ENCODE measurements around the gene SH3GLB2.
"Not testable (repeated sequence)": the region's sequence is repeated elsewhere in the genome, so short reads cannot be mapped to it uniquely, and the experiment has no call there.

The SH3GLB2 gene

DNA sequence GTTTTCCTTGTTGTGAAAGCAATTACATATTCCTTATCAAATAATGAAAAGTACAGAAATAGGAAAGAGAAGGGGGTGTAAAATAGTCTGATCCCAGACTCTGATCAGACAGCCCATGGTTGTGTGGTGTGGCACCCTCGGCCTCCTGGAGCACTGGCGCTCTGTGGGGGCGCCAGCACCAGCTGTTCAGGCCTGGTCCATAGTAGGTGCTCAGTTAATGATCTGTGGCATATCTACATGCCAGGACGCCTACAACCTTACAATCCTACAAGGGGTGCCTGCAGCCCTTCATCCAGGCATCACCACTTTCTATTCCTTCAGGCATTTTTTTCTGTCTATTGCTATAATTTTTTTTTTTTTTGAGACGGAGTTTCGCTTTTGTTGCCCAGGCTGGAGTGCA lies 24.9 kb upstream of the SH3GLB2 start:
- no peak for DNase-seq

DNA sequence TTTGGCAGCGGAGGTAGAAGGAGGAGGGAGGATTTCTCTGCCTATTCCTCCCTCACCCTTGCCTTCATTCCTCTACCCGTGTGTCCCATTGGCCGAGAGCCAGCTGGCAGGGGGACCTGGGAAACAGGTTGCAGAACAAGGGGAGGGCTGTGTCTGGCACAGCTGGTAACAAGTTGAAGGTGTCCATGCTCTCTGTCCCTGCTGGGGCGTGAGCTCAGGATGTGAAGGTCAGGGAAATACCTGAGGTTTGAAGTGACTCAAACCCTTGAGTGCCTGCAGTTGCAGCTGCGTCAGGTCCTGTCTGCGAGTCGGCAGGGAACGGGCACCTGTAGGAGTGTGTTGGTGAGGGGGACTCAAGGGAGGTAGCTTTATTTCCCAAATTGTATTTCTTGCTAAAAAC lies 24.5 kb upstream of the SH3GLB2 start:
- DNase-seq: no peak

DNA sequence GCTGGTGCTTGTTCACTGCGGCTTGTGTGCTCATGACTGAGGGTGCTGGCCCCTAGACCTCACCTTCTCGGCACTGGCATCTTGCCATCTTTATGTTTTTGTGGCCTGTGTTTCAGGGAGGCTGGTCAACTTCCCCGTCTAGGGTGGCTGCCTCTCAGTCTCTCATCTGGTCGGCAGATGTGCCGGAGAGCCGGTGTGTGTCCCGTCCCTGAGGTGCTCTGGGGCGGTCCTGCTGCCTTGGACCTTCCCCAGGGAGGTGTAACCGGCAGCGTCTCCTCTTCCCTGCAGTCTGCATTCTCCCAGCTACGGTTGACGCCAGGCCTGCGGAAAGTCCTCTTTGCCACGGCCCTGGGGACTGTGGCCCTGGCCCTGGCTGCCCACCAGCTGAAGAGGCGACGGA lies 13.9 kb upstream of the SH3GLB2 start:
- DNase-seq: no peak

DNA sequence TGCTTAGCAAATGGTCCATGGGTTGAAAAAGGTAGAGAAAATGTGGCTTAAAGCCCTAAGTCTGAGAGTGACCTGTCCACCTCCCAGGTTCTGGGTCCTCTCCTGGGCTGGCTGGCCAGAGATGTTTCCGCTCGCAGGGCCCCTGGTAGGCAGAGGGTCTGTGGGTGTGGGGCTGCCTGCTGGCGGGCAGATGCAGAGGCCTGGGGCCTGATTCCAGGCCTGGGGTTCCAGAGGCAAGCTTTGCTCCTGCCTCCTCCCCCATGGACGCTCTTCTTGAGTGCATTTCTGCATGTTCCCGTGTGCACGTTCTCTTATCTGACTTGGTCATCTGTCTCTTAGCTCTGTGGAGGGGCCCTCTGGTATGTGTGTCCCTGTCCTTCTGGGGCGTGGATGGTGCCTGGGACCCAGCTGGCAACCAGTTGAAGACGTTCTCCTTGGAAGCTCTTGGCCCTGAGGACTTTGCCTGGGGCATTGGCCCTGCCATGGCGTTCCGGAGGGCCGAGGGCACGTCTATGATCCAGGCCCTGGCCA lies 12.0 kb upstream of the SH3GLB2 start:
- DNase-seq: no peak

DNA sequence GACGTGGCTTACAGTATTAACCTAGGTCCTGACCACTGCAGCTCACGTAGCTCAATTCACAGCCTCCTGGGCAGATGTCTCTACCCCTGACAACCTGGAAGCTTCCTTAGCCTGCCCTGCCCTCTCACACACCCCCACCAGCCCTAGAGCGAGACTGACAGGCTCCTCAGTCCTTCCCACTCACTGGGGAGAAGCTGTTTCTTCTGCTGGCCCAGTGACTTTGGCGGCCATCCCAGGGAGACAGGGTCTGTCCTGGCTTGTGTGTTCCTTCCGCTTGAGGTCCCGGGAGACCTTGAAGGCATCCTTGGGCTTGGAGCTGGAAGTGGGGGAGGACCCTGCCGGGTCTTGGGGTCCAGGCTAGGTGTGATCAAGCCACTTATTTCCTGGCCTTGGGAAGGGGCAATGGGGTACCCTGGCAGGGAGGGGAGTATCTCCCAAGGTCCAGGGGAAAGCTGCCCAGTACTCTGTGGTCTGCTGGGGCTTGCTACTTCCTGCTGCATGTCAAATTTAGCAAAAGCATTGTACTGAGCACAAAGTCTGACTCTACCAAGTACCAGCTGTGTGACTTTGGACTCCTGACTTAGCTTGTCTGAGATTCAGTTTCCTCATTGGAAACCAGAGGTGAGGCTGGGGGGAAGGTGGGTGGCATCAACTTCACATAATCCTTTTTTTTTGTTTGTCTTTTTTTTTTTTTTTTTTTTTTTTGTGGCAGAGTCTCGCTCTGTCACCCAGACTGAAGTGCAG lies 10.2 kb upstream of the SH3GLB2 start:
- no peak for DNase-seq

DNA sequence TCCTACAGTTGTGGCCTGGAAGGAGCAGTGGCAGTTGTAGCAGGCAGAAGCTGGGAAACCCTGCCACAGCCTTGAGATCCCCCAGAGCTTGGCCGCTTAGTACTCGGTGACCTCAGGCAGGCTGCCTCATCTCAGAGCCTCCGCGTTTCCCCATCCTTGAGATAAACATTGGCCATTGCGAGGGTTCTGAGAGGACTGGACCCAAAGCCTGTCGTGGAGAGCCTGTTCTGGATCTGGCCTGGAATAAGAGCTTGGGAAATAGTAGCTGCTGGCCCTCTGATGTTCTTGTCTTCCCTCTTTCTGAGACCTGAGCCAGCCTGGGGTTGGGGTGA lies 9.6 kb upstream of the SH3GLB2 start:
- no peak for DNase-seq

DNA sequence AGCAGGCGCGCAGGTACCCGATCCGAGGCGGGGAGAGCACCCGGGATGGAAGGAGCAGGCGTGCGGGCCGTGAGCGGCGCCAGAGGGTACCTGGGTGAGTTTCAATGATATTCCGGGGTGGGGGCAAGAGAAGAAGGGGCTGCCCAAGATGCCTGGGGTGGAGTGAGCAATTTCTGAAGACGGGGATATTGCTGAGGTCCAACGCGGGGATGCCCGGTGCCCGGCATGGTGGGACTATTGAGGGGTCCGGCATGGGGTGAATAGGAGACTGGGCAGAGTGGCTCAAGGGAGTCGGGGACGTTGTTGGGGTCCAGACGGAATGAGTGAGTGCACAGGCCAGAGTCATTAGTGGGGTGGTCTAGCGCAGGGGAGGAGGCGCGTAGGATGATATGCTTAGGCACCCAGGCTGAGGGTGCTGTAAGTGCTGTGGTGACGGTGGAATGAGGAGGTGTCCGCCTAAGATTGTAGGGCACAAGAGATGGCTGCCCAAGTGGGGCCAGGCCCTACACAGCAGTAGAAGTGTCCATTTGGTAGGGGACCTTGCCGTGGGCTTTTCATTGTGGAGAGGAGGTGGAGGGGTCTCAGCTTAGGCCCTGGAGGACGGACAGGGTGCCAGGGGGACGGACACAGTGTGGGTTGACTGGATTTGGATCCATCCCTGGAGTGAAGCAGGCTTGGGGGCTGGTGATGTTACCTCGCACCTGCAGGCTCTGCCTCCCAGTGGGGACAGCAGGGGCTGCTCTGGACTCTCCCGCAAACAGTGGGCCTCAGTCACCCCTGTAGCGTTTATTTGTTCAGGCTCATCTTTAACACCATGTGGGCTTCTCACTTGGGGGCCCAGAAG lies 9.0 kb upstream of the SH3GLB2 start:
- DNase-seq: no peak

DNA sequence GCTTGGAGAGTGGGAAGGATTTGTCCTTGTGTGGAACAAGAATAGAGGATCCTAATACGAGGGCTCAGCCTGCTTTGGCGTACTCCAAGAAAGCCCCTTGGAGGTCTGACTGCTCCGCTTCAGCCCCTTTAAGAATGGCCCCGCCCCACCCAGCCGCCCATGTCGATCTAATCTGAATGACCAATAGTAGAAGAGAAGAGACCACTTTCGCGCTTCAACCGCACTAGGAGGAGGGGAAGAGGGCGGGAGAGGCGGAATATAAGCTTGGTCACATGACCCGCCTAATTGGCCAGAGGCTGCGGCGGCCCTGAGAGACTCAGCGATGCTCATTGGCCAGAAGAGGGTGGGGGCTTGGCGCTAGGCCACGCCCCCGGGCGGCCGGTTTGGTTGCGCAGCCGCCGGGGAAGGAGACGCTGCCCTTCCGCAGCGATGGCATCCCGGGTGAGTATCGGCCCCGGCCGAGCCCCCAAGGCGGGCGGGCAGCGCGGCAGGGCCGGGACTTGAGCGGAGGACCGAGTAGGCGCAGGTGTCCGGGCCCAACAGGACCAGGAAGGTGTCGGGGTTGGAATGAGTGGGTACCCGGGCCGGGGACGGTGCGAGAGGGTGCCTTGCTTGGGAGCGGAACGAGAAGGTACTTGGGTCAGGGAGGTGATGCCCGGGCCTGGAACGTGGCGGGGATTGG lies 8.3 kb upstream of the SH3GLB2 start, which contains the start of gene MIGA2:
Gene MIGA2, plus strand, starts transcription at position 386 of the 682 bp plus-strand sequence. CDS start 3,969 bp downstream, outside the sequence.
- DNase-seq: peak; percentile 81

DNA sequence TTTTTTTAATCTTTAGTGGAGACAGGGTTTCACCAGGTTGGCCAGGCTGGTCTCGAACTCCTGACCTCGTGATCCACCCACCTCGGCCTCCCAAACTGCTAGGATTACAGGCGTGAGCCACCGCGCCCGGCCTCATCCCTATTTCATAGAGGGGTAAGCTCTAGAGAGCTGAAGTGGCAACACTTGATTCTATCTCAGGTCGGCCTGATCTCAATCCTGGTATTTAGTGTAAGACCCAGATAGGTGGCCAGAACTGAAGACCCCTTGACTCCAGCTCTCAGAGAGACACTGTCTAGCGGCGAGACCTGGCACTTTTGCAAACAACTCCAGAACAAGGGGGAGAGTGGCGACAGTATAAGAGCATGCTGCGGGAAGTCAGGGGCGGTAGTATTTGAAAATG lies 7.7 kb upstream of the SH3GLB2 start:
- DNase-seq: not testable (repeated sequence)

DNA sequence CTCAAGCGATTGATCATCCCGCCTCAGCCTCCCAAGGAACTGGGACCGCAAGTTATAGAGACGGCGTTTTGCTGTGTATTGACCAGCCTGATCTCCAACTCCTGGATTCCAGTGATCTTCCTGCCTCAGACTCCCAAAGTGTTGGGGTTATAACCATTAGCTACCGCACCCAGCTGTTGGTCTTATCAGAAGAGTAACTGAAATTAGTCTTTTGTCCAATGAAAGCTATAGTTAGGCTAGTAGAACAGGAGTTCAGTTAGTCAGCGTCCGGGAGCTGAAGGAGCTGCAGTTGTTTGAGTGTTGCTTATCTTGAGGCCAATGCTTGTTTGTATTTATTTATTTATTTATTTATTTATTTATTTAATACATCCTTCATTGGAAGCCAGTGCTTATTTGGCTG lies 5.1 kb upstream of the SH3GLB2 start:
- no peak for DNase-seq

DNA sequence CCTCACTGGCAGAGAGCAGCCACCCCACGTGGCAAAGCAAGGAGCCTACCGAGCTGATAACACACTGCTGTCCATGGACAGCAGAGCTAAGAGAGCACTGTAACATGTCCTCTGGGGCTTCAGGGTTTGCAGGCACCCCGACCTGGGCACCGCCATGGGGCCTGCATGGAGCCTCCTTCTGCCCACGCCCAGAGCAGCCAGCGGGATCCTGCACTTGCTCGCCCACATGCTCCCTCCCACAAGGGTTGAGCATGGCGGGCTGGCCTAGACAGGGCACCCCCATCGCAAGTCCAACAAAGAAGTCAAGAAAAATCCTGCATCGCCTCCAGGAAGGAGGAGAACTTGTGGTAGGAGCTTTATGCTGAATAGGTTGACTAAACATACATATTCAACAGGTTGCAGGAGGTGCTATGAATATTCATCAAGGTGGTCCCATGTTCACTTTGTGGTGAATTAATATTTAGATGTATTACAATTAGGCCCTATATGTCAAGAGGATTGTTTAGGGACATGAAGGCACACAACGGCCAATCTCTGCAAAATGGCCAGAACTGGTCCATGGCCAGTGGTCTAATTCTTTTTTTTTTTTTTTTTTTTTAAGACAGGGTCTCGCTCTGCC lies 4.5 kb upstream of the SH3GLB2 start:
- DNase-seq: no peak

DNA sequence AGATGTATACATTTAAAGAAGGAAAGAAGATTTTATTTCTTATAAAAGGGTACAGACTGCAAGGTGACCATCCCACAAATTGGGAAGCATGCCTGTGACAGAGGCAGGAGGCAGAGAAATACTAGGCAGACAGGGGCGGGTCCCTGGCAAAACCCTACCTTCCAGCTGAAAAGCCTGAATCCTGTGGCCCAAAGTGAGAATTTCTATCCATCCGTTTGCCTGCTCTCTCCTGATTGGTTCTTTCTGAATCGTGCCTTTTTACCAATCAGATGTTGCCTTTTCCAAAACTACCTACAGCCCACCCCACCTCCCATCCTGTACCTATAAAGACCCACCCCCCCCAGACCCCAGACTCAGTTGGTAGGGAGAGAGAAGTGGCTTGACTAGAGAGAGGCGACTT lies 3.4 kb upstream of the SH3GLB2 start:
- no peak for DNase-seq

DNA sequence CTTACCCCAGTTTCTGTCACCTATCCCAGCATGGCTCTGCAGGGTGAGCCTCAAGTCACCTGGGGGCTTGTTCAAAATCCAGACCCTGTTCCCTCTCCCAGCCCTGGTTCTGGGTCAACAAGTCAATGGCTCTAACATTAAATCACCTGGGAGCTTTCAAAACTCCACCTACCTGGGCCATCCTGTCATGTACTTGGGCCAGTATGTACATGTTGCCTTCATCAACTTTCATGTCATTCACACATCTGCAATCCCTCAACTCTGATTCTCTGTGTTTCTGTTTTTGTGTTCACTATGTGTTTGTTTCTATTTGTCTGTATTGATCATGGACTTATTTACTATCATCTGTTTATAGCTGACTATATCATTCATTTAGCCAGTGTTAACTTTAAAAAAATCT lies 2.1 kb upstream of the SH3GLB2 start:
- DNase-seq: no peak

DNA sequence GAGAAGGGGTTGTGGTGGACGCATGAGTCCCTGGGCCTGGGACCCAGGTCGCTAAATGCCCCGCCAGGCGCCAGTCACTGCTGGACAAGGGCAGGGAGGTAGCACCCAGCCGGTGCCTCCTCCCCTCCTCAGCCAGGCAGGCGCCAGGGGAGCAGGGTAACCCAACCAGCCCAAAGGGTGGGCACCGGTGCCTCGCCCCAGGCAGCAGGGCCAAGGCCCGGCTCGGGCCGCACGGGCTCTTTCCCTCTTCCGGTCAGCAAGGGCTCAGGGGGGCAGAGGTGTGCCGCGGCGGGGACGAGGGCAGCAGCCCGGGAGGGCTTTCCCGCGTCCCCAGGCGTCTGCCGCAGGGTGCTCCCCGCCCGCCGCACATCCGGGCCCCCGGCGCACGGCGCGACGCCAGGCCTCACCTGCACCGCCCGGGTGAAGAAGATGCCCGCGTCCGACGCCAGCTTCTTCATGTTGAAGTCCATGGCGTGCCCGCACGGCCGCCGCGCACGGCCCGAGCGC lies 393 bp downstream of the SH3GLB2 start:
- peak; percentile 65 for DNase-seq

DNA sequence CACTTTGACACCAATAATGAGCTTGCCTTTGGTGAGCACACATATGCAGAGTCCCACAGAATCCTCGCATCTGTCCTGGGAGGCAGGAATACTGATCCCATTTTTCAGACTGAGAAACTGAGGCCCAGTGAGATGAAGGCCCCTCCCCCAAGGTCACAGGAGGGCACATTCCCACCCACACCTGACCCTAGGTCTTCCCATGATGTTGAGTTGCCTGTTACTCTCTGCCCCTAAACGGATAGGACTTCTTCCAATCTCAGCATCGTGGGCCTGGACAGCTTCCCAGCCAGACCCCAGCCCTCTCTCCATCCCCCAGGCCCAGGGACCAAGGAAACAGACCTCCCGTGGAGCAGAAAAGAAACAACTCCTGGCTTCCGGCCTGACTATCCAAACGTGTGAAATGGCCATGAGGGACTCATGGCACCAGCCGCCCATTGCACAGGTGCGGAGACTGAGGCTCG lies 877 bp downstream of the SH3GLB2 start:
- no peak for DNase-seq

DNA sequence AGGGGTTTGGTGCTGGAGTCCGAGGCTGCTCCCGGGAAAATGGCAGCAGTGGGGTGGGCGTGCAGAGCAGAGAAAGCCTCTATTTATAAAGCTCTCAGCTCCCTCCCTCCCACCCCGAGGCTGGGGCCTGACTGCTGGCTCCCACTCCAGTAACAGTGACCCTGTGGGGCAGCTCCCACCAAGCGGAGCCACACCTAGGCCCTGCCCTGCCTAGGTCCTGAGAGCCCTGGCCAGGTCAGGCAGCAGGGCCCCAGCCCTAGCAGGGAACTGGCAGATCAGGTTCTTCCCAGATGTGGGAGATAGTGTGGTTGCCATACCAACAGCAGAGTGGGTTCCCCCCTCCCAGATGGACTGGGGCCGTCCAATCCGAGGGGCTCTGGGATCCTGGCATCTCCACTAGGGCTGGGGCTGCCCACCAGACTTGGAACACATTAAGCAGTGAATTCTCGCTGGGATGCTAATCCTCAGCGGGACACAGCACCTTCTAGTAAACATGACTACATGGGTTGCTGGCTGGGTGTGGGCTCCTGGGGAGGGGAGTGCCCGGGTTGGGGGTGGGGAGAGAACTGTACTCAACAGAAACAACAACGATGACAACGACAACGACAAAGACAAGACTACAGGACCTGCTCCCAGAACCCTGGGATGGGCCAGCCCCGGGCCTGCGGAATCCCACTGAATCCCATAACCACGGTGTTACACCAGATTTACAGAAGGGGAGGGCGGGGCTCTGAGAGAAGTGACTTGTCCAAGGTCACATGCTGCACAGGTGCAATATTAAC lies 1.5 kb downstream of the SH3GLB2 start:
- DNase-seq: no peak

DNA sequence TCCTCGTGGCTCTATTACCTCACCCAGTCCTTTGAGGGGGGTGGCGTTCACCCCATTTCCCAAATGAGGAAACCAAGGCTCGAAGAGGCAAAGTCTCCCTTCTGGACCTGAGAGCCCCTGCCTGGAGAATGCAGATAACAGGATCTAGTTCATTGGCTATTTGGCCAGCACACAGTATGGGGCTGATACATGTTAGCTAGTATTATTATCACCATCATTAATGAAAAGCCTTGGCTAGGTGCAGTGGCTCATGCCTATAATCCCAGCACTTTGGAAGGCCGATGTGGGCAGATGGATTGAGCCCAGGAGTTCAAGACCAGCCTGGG lies 4.3 kb downstream of the SH3GLB2 start:
- no peak for DNase-seq

DNA sequence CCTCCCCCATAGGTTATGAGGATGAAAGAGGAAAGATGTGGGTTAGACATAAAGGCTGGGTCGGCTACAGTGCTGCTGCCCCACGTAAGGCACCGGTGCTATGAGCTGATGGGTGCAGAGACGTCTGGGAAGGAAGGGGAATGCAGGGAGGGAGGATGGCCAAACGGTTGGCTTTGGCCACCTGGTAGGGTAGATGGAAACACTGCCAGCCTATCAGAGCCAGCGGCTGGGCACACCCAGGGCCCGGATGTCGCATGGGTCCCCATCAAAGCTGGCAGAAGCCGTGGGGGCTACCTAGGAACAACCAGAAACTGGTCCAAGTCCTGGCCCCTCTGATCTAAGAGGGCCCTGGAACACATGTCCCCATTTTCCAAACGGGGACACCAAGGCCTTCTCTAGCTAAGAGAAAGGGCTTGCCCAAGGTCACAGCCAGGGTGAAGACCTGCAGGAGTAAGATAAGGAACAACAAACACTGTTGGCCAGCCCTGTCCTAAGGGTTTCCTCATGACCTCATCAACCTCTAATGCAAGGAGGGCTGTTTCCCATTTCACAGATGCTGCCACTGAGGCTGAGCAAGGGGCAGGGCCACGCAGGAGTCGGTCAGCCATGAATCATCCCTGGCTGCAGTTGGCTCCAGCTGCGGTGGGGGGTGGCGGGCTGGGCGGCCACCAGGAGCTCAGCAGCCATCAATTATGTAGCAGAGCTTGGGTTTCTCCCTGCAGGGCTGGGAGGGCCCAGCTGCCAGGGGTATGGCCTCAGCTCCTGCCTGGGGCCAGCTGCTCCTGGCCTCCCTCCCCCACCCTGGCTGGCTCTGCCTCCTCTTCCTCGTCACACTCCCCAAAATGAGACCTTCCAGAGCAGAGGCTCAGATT lies 4.9 kb downstream of the SH3GLB2 start:
- no peak for DNase-seq

DNA sequence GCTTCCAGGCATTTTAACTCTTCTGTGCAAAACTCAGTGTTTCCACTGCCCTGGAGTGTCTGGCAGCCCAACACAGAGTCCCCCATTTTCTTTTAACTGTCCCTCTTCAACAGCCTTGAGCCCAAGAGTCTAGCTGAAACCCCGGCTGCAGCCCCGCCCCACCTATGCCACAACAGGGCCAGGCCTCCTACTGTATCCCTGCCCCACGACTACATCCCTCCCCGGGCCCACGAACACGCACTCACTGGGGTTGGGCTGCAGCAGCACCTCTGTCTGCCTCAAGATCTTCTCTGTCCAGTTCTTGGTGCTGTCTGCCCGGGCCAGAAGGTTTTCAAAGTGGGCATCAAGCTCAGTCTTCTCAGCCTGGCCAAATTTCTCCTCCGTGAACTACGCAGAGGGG lies 6.1 kb downstream of the SH3GLB2 start:
- no peak for DNase-seq

DNA sequence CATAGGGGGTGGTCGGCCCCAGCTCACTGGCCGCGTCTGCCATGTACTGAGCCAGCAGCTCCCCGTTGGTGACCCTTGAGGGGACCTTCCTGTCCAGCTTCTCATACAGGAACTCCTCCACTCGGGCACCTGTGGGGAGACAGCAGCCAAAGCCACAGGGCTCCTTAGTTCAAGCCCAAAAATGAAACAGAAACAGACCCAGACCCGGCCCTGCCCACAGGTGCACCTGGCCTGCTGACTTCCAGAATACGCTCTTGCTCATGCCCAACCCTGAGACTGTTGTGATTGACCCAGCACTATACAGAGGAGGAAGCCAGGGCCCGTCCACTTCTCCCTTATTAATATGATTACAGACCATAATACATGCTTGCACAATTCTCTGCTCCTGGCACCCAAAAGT lies 7.0 kb downstream of the SH3GLB2 start:
- DNase-seq: no peak

DNA sequence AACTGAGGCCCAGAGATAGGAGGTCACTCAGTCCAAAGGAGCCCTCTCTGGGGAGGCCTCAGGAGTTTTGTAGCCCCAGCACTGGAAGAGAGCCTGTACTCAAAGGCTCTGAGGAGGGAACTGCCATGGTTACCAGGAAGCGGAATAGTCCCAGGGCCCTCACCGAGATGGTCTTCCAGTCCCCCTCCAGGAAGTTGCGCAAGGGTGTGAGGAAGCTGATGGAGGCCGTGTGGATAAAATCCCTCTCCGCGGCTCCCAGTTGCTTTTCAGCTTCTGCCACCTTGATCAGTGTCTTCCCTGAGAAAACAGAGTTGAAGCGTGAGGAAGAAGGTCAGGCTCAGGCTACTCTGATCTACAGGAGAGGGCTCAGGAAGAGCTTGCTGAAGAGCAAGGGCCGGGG lies 13.5 kb downstream of the SH3GLB2 start:
- no peak for DNase-seq

All from T-helper 9 cell (primary cell).